ENCODE data around the gene PRKD1. TPM values are rescaled to one million over a fixed set of nuclear protein-coding genes. Genes with fewer than 3 reads are reported as not detected.
"Not testable (repeated sequence)": the region's sequence is repeated elsewhere in the genome, so short reads cannot be mapped to it uniquely, and the experiment has no call there.

The PRKD1 gene
- total and polyA plus RNA-seq, 3 donors from 2014 or later: 29.9 to 82.9 (median 67.2) TPM

GRCh38 chr14:29851397-29851796, 76.2 kb downstream of the PRKD1 start:
- Histone ChIP-seq H3K27me3 (no peaks in the 10 kb centered on the region), H3K4me1 (no peaks in the 10 kb centered on the region), H3K27ac (no peak overlapping the region), H3K4me3 (no peak overlapping the region), H3K36me3 (ENCODE audit: low read depth, missing control alignments) (no peaks in the 10 kb centered on the region), H3K9me3 (no peaks in the 10 kb centered on the region)
- no peak for DNase-seq
- no peak for TF ChIP-seq POLR2A (IDR thresholded peaks at IDR 0.05)
- TF ChIP-seq, protein P1, sequence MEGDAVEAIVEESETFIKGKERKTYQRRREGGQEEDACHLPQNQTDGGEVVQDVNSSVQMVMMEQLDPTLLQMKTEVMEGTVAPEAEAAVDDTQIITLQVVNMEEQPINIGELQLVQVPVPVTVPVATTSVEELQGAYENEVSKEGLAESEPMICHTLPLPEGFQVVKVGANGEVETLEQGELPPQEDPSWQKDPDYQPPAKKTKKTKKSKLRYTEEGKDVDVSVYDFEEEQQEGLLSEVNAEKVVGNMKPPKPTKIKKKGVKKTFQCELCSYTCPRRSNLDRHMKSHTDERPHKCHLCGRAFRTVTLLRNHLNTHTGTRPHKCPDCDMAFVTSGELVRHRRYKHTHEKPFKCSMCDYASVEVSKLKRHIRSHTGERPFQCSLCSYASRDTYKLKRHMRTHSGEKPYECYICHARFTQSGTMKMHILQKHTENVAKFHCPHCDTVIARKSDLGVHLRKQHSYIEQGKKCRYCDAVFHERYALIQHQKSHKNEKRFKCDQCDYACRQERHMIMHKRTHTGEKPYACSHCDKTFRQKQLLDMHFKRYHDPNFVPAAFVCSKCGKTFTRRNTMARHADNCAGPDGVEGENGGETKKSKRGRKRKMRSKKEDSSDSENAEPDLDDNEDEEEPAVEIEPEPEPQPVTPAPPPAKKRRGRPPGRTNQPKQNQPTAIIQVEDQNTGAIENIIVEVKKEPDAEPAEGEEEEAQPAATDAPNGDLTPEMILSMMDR (IDR thresholded peaks at IDR 0.05): no peak
- 79 to 88% methylated on average over 3 of the region's 3 CpGs for WGBS, 2 donors
- intact Hi-C loops (cut with DNase I; ENCODE audit: low total_unique reads): no loop called here

- Histone ChIP-seq H3K9me3 (no peaks in the 10 kb centered on the region), H3K27ac (no peak overlapping the region), H3K4me3 (no peak overlapping the region), H3K4me1 (no peaks in the 10 kb centered on the region), H3K27me3 (no peaks in the 10 kb centered on the region), H3K36me3 (ENCODE audit: low read depth, missing control alignments) (no peaks in the 10 kb centered on the region)
- TF ChIP-seq, protein P1 (IDR thresholded peaks at IDR 0.05): no peak
- no peak for TF ChIP-seq POLR2A (IDR thresholded peaks at IDR 0.05)
- intact Hi-C loops (cut with DNase I; ENCODE audit: low total_unique reads): no loop called here
- no peak for DNase-seq
These were observed 80.6 kb downstream of the PRKD1 start for GRCh38 chr14:29847056-29847380.

- H3K27me3 ChIP-seq: no peaks in the 10 kb centered on the region
- H3K4me3 ChIP-seq: no peak overlapping the region
- no peak for TF ChIP-seq POLR2A (IDR thresholded peaks at IDR 0.05)
- no peaks in the 10 kb centered on the region for H3K9me3 ChIP-seq
- 51 to 78% methylated on average over 2 of the region's 2 CpGs for WGBS, 2 donors
- intact Hi-C loops (cut with DNase I; ENCODE audit: low total_unique reads): no loop called here
- no peak for DNase-seq
- no peaks in the 10 kb centered on the region for H3K4me1 ChIP-seq
- H3K27ac ChIP-seq: no peak overlapping the region
- no peaks in the 10 kb centered on the region for H3K36me3 ChIP-seq (ENCODE audit: low read depth, missing control alignments)
These were observed 81.2 kb downstream of the PRKD1 start for GRCh38 chr14:29846339-29847055.

- H3K27me3 ChIP-seq: no peaks in the 10 kb centered on the region
- H3K27ac ChIP-seq: no peak overlapping the region
- DNase-seq: no peak
- 67% methylated on average over 1 of the region's 1 CpG for WGBS, 2 donors
- H3K4me1 ChIP-seq: no peaks in the 10 kb centered on the region
- H3K4me3 ChIP-seq: no peak overlapping the region
- no peaks in the 10 kb centered on the region for H3K36me3 ChIP-seq (ENCODE audit: low read depth, missing control alignments)
- intact Hi-C loops (cut with DNase I; ENCODE audit: low total_unique reads): no loop called here
- TF ChIP-seq, protein P1 (IDR thresholded peaks at IDR 0.05): no peak
- TF ChIP-seq POLR2A (IDR thresholded peaks at IDR 0.05): no peak
- H3K9me3 ChIP-seq: no peaks in the 10 kb centered on the region
These were observed 83.7 kb downstream of the PRKD1 start for GRCh38 chr14:29843981-29844380.

- intact Hi-C loops (cut with DNase I; ENCODE audit: low total_unique reads): no loop called here
- Histone ChIP-seq H3K9me3 (no peaks in the 10 kb centered on the region), H3K27me3 (no peaks in the 10 kb centered on the region), H3K27ac (no peak overlapping the region), H3K4me1 (no peaks in the 10 kb centered on the region), H3K36me3 (ENCODE audit: low read depth, missing control alignments) (no peaks in the 10 kb centered on the region), H3K4me3 (no peak overlapping the region)
- no peak for TF ChIP-seq POLR2A (IDR thresholded peaks at IDR 0.05)
- TF ChIP-seq, protein P1 (IDR thresholded peaks at IDR 0.05): no peak
- DNase-seq: no peak
- WGBS, 2 donors: 86 to 90% methylated on average over 1 of the region's 1 CpG
These were observed 85.4 kb downstream of the PRKD1 start for GRCh38 chr14:29842228-29842627.

GRCh38 chr14:29840369-29840892, 87.2 kb downstream of the PRKD1 start:
- H3K9me3 ChIP-seq; H3K27me3 ChIP-seq; H3K4me3 ChIP-seq; DNase-seq; H3K27ac ChIP-seq; intact Hi-C loops (cut with DNase I; ENCODE audit: low total_unique reads); H3K36me3 ChIP-seq (ENCODE audit: low read depth, missing control alignments); H3K4me1 ChIP-seq: not testable (repeated sequence)
- 85 to 91% methylated on average over 6 of the region's 6 CpGs for WGBS, 2 donors

GRCh38 chr14:29839691-29840090, 88.0 kb downstream of the PRKD1 start:
- H3K27me3 ChIP-seq; H3K4me3 ChIP-seq; H3K4me1 ChIP-seq; H3K9me3 ChIP-seq; H3K36me3 ChIP-seq (ENCODE audit: low read depth, missing control alignments); intact Hi-C loops (cut with DNase I; ENCODE audit: low total_unique reads); DNase-seq; H3K27ac ChIP-seq: not testable (repeated sequence)
- 86 to 100% methylated on average over 1 of the region's 1 CpG for WGBS, 2 donors
